ENCODE results near the gene PAFAH1B2.

PAFAH1B2 gene

GRCh38 chr11:117219001-117219400 lies 74.9 kb downstream of the PAFAH1B2 start:
- Histone ChIP-seq H3F3A (ENCODE audit: control insufficient read depth, insufficient read depth) (no peaks in the 10 kb centered on the region), H3K9me3 (ENCODE audit: control insufficient read depth, insufficient read depth, low read length) (no peaks in the 10 kb centered on the region), H3K4me1 (ENCODE audit: control insufficient read depth, low read length) (no peaks in the 10 kb centered on the region), H3K9me2 (replicated peaks; ENCODE audit: control insufficient read depth, low read length) (no peaks in the 10 kb centered on the region), H3K4me3 (ENCODE audit: low read length) (no peak overlapping the region), H3K27me3 (ENCODE audit: control insufficient read depth, low read length) (no peaks in the 10 kb centered on the region), H3K36me3 (ENCODE audit: control insufficient read depth, low read length) (peaks cover 69% of the 10 kb centered on the region), H4K20me1 (ENCODE audit: control insufficient read depth, insufficient read depth, low read depth, low read length) (no peaks in the 10 kb centered on the region), H3K79me2 (ENCODE audit: control insufficient read depth, low read length) (no peaks in the 10 kb centered on the region), H3K27ac (ENCODE audit: low read depth, low read length) (no peak overlapping the region), H3K4me2 (ENCODE audit: low read length) (no peak overlapping the region)
- TF ChIP-seq CTCF (IDR thresholded peaks at IDR 0.05; ENCODE audit: low read depth, low read length, poor library complexity, severe bottlenecking) (no peak), EZH2phosphoT487 (IDR thresholded peaks at IDR 0.05; ENCODE audit: borderline replicate concordance, low read length) (no peak)

GRCh38 chr11:117219455-117219854 lies 75.4 kb downstream of the PAFAH1B2 start:
- no peaks in the 10 kb centered on the region for H3K4me1 ChIP-seq (ENCODE audit: control insufficient read depth, low read length)
- H3K36me3 ChIP-seq (ENCODE audit: control insufficient read depth, low read length): peaks cover 69% of the 10 kb centered on the region
- no peak overlapping the region for H3K27ac ChIP-seq (ENCODE audit: low read depth, low read length)
- no peak overlapping the region for H3K4me2 ChIP-seq (ENCODE audit: low read length)
- TF ChIP-seq CTCF (IDR thresholded peaks at IDR 0.05; ENCODE audit: low read depth, low read length, poor library complexity, severe bottlenecking) (no peak), EZH2phosphoT487 (IDR thresholded peaks at IDR 0.05; ENCODE audit: borderline replicate concordance, low read length) (no peak)
- H3K9me2 ChIP-seq (replicated peaks; ENCODE audit: control insufficient read depth, low read length): no peaks in the 10 kb centered on the region
- no peak overlapping the region for H3K4me3 ChIP-seq (ENCODE audit: low read length)
- no peaks in the 10 kb centered on the region for H3K9me3 ChIP-seq (ENCODE audit: control insufficient read depth, insufficient read depth, low read length)
- no peaks in the 10 kb centered on the region for H3K27me3 ChIP-seq (ENCODE audit: control insufficient read depth, low read length)
- H3F3A ChIP-seq (ENCODE audit: control insufficient read depth, insufficient read depth): no peaks in the 10 kb centered on the region
- no peaks in the 10 kb centered on the region for H4K20me1 ChIP-seq (ENCODE audit: control insufficient read depth, insufficient read depth, low read depth, low read length)
- H3K79me2 ChIP-seq (ENCODE audit: control insufficient read depth, low read length): no peaks in the 10 kb centered on the region

GRCh38 chr11:117219995-117220394 lies 75.9 kb downstream of the PAFAH1B2 start:
- no peaks in the 10 kb centered on the region for H3K27me3 ChIP-seq (ENCODE audit: control insufficient read depth, low read length)
- H3K4me2 ChIP-seq (ENCODE audit: low read length): no peak overlapping the region
- no peak overlapping the region for H3K27ac ChIP-seq (ENCODE audit: low read depth, low read length)
- peaks cover 66% of the 10 kb centered on the region for H3K36me3 ChIP-seq (ENCODE audit: control insufficient read depth, low read length)
- TF ChIP-seq CTCF (IDR thresholded peaks at IDR 0.05; ENCODE audit: low read depth, low read length, poor library complexity, severe bottlenecking) (no peak), EZH2phosphoT487 (IDR thresholded peaks at IDR 0.05; ENCODE audit: borderline replicate concordance, low read length) (no peak)
- H3K4me1 ChIP-seq (ENCODE audit: control insufficient read depth, low read length): no peaks in the 10 kb centered on the region
- H3K4me3 ChIP-seq (ENCODE audit: low read length): no peak overlapping the region
- no peaks in the 10 kb centered on the region for H3F3A ChIP-seq (ENCODE audit: control insufficient read depth, insufficient read depth)
- no peaks in the 10 kb centered on the region for H3K9me3 ChIP-seq (ENCODE audit: control insufficient read depth, insufficient read depth, low read length)
- no peaks in the 10 kb centered on the region for H4K20me1 ChIP-seq (ENCODE audit: control insufficient read depth, insufficient read depth, low read depth, low read length)
- H3K79me2 ChIP-seq (ENCODE audit: control insufficient read depth, low read length): no peaks in the 10 kb centered on the region
- no peaks in the 10 kb centered on the region for H3K9me2 ChIP-seq (replicated peaks; ENCODE audit: control insufficient read depth, low read length)

GRCh38 chr11:117220568-117220967 lies 76.5 kb downstream of the PAFAH1B2 start:
- H3K4me2 ChIP-seq (ENCODE audit: low read length): no peak overlapping the region
- H4K20me1 ChIP-seq (ENCODE audit: control insufficient read depth, insufficient read depth, low read depth, low read length): no peaks in the 10 kb centered on the region
- H3K4me3 ChIP-seq (ENCODE audit: low read length): no peak overlapping the region
- H3K36me3 ChIP-seq (ENCODE audit: control insufficient read depth, low read length): peaks cover 70% of the 10 kb centered on the region
- no peaks in the 10 kb centered on the region for H3F3A ChIP-seq (ENCODE audit: control insufficient read depth, insufficient read depth)
- no peak overlapping the region for H3K27ac ChIP-seq (ENCODE audit: low read depth, low read length)
- TF ChIP-seq CTCF (IDR thresholded peaks at IDR 0.05; ENCODE audit: low read depth, low read length, poor library complexity, severe bottlenecking): no peak
- H3K9me3 ChIP-seq (ENCODE audit: control insufficient read depth, insufficient read depth, low read length): no peaks in the 10 kb centered on the region
- no peaks in the 10 kb centered on the region for H3K4me1 ChIP-seq (ENCODE audit: control insufficient read depth, low read length)
- H3K79me2 ChIP-seq (ENCODE audit: control insufficient read depth, low read length): no peaks in the 10 kb centered on the region
- H3K9me2 ChIP-seq (replicated peaks; ENCODE audit: control insufficient read depth, low read length): no peaks in the 10 kb centered on the region
- no peaks in the 10 kb centered on the region for H3K27me3 ChIP-seq (ENCODE audit: control insufficient read depth, low read length)
